Activated gamma-delta T cell (primary cell): ENCODE measurements around the gene PHACTR4.
"Not testable (repeated sequence)": the region's sequence is repeated elsewhere in the genome, so short reads cannot be mapped to it uniquely, and the experiment has no call there.

ENCODE experiments used
- DNase-seq: peaks from one replicate; lab custom pipeline; 2025; lab: John Stamatoyannopoulos, UW

PHACTR4 gene

DNA sequence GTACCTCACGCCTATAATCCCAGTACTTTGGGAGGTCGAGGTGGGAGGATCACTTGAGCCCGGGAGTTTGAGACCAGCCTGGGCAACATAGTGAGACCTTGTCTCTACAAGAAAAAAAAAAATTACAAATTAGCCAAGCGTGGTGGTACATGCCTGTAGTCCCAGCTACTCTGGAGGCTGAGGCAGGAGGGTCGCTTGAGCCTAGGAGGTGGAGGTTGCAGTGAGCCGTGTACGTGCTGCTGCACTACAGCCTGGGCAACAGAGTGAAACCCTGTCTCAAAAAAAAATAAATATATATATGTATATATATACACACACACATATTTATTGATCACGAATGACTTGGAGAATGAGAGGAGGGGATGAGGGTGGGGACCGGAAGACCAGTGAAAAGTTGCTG is 153.0 kb downstream of the PHACTR4 start:
- DNase-seq: not testable (repeated sequence)

DNA sequence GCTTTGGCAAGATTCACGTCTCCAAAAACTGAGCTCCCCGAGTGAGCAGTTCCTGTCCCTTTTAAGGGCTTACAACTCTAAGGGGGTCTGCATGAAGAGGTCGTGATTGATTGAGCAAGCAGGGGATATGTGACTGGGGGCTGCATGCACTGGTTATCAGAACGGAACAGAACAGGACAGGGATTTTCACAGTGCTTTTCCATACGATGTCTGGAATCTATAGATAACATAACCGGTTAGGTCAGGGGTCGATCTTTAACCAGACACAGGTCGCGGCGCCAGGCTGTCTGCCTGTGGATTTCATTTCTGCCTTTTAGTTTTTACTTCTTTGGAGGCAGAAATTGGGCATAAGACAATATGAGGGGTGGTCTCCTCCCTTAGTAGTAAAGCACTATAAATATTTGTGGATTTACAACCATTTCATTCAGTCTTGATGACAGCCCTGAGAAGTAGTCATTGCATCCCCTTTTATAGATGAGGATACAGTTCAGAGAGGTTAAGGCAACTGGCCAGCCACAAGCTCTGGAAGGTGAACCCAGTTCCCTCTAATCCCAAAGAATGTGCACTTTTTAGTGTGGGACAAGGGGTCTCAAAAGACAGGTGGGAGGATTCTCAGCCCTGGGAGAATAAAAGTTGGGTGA is 155.6 kb downstream of the PHACTR4 start:
- DNase-seq: not testable (repeated sequence)

DNA sequence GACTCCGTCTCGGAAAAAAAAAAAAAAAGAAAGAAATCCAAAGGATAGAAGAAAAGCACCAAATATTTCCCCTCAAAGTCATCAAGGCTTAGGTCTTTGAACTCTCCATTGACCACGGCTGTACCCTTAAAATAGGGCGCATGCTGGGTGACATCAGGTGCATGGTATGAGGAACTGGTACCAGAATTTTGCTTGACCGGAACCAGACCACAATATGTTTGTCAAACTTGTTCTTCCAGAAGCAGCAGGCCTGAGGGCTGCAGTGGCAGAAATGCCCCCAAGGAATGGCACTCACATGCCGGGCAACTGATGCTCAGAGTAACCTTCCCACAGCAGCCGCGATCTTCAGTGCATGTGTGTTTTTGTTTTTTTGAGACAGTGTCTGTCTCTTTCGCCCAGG is 157.3 kb downstream of the PHACTR4 start:
- no peak for DNase-seq

DNA sequence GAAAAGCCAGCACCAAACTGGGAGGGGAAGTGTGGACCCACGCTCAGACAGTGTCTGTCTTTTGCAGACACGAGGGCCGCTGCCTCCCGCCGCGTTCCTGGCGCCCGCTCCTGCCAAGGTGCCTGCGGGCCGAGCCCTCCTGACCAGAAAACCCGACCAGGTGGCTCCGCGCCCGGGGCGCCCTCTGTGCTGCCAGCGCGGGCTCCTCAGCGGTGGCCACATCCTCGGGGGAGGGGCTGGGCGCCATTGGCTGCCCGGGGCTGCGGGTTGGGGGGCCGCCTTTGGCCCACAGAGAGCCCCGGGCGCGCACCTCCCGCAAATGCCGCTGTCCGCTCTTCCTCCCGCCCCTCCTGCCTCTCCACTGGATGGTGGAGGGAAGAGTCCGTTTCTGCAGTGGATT is 160.9 kb downstream of the PHACTR4 start:
- DNase-seq: no peak

DNA sequence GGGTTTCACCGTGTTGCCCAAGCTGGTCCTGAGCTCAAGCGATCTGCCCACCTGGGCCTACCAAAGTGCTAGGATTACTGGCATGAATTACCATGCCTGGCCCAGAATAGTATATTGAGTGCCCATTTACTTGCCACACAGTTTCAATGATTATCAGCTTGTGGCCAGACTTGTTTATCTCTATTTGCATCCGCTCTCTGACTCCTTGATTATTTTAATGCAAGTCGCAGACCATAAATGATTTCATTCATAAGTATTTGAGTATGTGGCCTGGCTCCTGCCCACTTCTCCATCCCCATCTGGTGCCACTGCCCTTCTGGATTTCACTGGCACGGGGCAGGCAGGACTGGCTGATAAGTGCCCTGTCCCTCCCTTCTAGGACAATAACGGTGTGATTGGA is 165.1 kb downstream of the PHACTR4 start:
- DNase-seq: no peak

DNA sequence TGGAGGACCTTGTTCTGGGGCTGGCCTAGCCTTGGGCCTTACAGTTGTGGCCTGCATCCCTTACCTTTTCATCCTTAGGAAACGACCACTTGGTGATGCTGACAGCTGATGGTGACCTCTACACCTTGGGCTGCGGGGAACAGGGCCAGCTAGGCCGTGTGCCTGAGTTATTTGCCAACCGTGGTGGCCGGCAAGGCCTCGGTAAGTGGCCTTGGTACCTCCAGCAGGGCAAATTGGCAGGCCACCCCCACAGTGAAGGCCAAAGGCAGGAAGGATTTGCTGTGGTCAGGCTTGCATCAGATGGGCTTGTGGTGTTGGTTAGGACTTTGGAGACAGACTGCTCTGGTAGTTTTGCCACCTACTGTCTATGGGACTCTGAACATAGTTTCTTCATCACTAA is 165.6 kb downstream of the PHACTR4 start:
- DNase-seq: no peak

DNA sequence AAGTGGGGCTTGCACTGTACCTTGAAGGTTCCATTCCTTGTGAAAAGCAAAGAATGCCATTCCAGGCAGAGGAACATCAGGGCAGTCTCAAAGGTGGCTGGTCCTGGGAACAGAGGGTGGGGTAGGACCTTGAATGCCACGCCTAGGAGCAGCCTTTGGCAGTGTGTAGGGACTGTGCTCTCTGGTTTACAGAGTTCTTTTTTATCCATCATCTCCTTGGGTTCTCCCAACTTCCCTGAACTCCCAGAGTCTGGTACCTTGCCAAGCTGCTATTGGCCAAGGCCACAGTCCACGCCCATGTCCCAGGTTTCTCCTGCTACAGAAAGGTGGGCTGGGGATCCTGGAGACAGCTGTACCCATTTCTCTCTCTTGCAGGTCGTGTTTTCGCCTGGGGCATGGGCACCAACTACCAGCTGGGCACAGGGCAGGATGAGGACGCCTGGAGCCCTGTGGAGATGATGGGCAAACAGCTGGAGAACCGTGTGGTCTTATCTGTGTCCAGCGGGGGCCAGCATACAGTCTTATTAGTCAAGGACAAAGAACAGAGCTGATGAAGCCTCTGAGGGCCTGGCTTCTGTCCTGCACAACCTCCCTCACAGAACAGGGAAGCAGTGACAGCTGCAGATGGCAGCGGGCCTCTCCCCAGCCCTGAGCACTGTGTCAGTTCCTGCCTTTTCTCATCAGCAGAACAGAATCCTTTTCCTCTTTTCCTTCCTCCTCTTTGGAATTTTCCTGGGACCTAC is 168.1 kb downstream of the PHACTR4 start:
- DNase-seq: no peak

DNA sequence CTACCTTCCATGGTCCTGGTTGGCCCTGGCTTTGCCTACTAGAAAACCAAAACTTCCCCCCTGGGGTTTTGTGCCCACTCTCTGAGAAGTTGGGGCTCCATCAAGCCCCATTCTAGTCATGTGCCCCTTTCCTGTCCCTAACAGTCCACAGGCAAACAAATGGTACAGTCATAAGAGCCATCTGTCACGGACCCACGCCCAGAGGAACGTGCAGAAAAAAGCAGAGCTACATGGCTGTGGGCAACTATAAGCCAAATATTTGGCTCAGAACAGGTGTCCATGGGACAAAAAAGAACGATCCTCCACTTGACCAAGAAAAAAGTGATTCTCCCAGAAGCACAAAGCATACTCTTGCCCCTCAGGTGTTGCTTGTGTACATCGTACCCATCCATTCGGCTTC is 168.7 kb downstream of the PHACTR4 start:
- DNase-seq: no peak

DNA sequence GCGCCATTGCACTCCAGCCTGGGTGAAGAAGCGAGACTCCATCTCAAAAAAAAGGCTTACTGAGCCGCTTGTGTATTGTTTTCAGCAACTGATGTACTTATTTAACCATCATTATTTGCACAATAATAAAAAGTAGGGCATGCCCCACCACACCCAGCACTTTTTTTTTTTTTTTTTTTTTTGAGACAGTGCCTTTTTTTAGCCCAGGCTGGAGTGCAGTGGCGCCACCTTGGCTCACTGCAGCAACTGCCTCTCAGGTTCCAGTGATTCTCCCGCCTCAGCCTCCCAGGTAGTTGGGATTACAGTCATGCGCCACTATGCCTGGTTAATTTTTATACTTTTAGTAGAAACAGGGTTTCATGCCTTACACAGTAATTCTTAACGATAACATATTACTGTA is 171.1 kb downstream of the PHACTR4 start:
- DNase-seq: no peak

DNA sequence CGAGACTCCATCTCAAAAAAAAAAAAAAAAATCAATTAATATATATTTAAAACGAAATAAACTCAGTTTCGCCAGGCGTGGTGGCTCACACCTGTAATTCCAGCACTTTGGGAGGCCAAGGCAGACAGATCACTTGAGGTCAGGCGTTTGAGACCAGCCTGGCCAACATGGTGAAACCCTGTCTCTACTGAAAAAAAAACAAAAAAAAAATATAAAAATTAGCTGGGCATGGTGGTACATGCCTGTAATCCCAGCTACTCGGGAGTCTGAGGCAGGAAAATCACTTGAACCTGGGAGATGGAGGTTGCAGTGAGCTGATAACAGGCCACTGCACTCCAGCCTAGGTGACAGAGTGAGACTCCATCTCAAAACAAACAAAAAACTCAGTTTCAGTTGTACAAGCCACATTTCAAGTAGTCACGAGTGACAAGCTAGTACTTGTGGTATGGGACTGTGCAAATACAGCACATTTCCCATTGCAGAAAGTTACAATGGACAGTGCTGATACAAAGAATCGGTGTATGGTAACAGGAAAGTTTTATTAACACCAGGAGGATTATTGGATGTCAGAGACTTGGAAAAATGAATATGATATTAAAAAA is 172.0 kb downstream of the PHACTR4 start:
- DNase-seq: not testable (repeated sequence)

DNA sequence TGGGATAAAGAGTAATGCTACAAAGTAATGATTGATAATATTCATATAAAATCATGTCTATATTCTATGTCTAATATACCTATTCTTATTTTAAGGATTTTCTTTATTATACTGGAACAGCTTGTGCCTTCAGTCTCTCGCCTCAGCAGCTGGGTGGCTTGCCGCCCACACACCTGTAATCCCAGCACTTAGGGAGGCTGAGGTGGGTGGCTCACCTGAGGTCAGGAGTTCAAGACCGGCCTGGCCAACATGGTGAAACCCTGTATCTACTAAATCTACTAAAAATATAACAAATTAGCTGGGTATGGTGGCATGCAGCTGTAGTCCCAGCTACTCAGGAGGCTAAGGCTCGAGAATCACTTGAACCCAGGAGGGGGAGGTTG is 175.7 kb downstream of the PHACTR4 start:
- DNase-seq: no peak

DNA sequence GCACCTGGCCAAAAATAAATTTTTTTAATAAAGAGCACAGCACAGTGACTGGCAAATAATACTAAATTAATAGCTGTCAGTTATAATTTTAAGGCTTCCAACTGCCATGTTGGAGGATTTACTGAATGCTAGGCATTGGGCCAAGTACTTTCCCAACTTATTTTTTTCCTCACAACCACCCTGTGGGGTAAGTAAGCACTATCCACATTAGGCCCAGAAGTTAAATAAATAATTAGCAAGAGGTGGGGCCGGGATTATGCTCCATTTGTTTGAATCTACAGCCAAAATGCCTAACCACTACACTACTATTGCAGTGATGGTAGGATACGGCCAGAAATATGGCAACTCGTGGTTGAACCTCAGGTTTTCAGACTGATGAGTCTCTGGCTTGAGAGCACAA is 178.8 kb downstream of the PHACTR4 start:
- no peak for DNase-seq
